ENCODE data around the gene SFRP4.

GRCh38 chr7:37942934-37943610 lies 26.5 kb upstream of the SFRP4 start:
- peak; percentile 82 for TF ChIP-seq ATF3 (IDR thresholded peaks at IDR 0.05)
- TF ChIP-seq CTCF (IDR thresholded peaks at IDR 0.05; ENCODE audit: low read depth, low read length, missing input control) = no peak
- peak; percentile 36 for TF ChIP-seq REST (IDR thresholded peaks at IDR 0.05)
- TF ChIP-seq EGR1 (IDR thresholded peaks at IDR 0.05; ENCODE audit: low read depth in 2 of 2) = peak; percentile 84 to 96
- peak; percentile 78 to 90 for TF ChIP-seq JUND (IDR thresholded peaks at IDR 0.05)
- TF ChIP-seq YY1 (IDR thresholded peaks at IDR 0.05) = peak; percentile 55
- peak; percentile 27 for TF ChIP-seq NR2F2 (IDR thresholded peaks at IDR 0.05)
- TF ChIP-seq GABPA (IDR thresholded peaks at IDR 0.05 in 1 of 2, conservative IDR thresholded peaks at IDR 0.05 in 1 of 2) = no peak
- TF ChIP-seq HNF4G (IDR thresholded peaks at IDR 0.05) = peak; percentile 78
- TF ChIP-seq TAF1 (conservative IDR thresholded peaks at IDR 0.05) = no peak
- no peak for TF ChIP-seq FOXA1 (IDR thresholded peaks at IDR 0.05)

Data from liver (tissue), 3 donors.